ENCODE measurements around the gene AFF3. TPM values are rescaled to one million over a fixed set of nuclear protein-coding genes. Genes with fewer than 3 reads are reported as not detected.
"Not testable (repeated sequence)": the region's sequence is repeated elsewhere in the genome, so short reads cannot be mapped to it uniquely, and the experiment has no call there.

The AFF3 gene
- total and polyA plus RNA-seq, 10 of the 15 experiments (the other 5 are each of a cell fraction or from before 2014, with no cell fraction given) = 0.26 to 5.5 (median 3.0) TPM

DNA sequence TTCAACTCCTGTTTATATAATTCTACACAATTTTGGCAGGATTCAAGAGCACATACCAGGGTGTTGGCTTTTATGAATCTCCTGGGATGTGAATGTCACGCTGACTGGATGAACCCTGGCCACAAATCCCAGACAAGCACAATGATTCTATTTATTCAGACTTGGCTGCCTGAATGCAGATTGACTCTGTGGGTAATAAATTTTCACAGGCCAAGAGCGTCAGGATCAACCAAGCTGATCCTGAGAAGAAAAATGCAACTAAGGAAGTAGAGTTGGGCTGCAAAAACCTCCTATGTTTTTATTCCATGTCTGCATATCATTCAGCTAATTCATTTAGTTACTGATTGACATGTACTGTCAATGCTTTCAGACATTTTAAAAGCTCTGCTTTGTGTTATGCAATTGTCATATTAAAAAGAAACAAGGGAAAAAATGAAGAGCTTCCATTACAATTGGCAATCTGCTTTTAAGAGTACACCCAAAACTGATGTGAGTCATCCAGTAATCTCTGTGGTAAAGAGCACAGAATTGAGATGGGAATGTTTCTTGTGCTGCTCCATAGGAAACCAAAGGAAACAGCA is 479.5 kb downstream of the AFF3 start (continued):
- TF ChIP-seq, protein P1, sequence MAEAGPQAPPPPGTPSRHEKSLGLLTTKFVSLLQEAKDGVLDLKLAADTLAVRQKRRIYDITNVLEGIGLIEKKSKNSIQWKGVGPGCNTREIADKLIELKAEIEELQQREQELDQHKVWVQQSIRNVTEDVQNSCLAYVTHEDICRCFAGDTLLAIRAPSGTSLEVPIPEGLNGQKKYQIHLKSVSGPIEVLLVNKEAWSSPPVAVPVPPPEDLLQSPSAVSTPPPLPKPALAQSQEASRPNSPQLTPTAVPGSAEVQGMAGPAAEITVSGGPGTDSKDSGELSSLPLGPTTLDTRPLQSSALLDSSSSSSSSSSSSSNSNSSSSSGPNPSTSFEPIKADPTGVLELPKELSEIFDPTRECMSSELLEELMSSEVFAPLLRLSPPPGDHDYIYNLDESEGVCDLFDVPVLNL (IDR thresholded peaks at IDR 0.05; ENCODE audit: low read depth, low read length) = no peak
- no peak for TF ChIP-seq ZNF207 (IDR thresholded peaks at IDR 0.05; ENCODE audit: borderline replicate concordance)
- no peak for TF ChIP-seq NBN (IDR thresholded peaks at IDR 0.05)
- TF ChIP-seq, protein P2, sequence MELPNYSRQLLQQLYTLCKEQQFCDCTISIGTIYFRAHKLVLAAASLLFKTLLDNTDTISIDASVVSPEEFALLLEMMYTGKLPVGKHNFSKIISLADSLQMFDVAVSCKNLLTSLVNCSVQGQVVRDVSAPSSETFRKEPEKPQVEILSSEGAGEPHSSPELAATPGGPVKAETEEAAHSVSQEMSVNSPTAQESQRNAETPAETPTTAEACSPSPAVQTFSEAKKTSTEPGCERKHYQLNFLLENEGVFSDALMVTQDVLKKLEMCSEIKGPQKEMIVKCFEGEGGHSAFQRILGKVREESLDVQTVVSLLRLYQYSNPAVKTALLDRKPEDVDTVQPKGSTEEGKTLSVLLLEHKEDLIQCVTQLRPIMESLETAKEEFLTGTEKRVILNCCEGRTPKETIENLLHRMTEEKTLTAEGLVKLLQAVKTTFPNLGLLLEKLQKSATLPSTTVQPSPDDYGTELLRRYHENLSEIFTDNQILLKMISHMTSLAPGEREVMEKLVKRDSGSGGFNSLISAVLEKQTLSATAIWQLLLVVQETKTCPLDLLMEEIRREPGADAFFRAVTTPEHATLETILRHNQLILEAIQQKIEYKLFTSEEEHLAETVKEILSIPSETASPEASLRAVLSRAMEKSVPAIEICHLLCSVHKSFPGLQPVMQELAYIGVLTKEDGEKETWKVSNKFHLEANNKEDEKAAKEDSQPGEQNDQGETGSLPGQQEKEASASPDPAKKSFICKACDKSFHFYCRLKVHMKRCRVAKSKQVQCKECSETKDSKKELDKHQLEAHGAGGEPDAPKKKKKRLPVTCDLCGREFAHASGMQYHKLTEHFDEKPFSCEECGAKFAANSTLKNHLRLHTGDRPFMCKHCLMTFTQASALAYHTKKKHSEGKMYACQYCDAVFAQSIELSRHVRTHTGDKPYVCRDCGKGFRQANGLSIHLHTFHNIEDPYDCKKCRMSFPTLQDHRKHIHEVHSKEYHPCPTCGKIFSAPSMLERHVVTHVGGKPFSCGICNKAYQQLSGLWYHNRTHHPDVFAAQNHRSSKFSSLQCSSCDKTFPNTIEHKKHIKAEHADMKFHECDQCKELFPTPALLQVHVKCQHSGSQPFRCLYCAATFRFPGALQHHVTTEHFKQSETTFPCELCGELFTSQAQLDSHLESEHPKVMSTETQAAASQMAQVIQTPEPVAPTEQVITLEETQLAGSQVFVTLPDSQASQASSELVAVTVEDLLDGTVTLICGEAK (IDR thresholded peaks at IDR 0.05; ENCODE audit: borderline replicate concordance) = no peak

DNA sequence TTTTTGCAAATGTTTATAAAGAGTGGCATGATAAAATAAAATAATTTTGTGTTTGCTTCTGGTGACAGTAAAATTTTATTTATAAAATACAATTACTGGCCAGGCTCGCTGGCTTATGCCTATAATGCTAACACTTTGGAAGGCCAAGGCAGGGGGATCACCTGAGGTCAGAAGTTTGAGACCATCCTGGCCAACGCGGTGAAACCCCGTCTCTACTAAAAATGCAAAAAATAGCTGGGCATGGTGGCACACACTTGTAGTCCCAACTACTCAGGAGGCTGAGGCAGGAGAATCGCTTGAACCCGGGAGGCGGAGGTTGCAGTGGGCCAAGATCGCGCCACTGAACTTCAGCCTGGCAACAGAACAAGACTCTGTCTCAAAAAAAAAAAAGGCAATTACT is 480.6 kb downstream of the AFF3 start:
- SMC1A ChIA-PET (ENCODE audit: uncharacterized antibody, unreplicated experiment); H3K4me3 ChIP-seq; BruUV-seq (replicated peaks); FAIRE-seq; H2AFZ ChIP-seq (ENCODE audit: control insufficient read depth, low read depth, low read length); DNase-seq (ENCODE audit: low read depth, low spot score); ATAC-seq; H3K79me2 ChIP-seq (ENCODE audit: control insufficient read depth, insufficient read depth, low read length); H3K4me2 ChIP-seq (ENCODE audit: control insufficient read depth, insufficient read depth); H3K27ac ChIP-seq (ENCODE audit: control insufficient read depth, insufficient read depth); H3K36me3 ChIP-seq (ENCODE audit: control insufficient read depth in 2 of 2, insufficient read depth in 2 of 2, low read length in 1 of 2); intact Hi-C loops (cut with micrococcal nuclease; ENCODE audit: unreplicated experiment); H3K27me3 ChIP-seq (replicated peaks in 1 of 2; ENCODE audit: control insufficient read depth in 2 of 2, insufficient read depth in 2 of 2, low read length in 1 of 2); in situ Hi-C loops (cut with MboI); H4K20me1 ChIP-seq (ENCODE audit: control insufficient read depth, insufficient read depth); H3K9me3 ChIP-seq (replicated peaks; ENCODE audit: control insufficient read depth, insufficient read depth, low read length); H3K4me1 ChIP-seq (ENCODE audit: control insufficient read depth, insufficient read depth, low read length); RAD21 ChIA-PET (ENCODE audit: unreplicated experiment); POLR2A ChIA-PET; H3K9ac ChIP-seq (ENCODE audit: control insufficient read depth, insufficient read depth, low read length): not testable (repeated sequence)
- 84% methylated on average over 9 of the region's 9 CpGs for WGBS (ENCODE audit: insufficient coverage, insufficient replicate concordance, low lambda C conversion rate, missing lambda C conversion rate)
- CTCF ChIA-PET = interaction anchor here (0.7 kb wide), 1 partner anchor 600 kb away, joined by 3 read pairs; no protein-coding TSS in a partner anchor

Data from GM12878 (cell line).